NCI-H510A treated with DMSO at 0.1 percent for 48 hours (cell line): ENCODE results near the gene WIZ.
"Not testable (repeated sequence)": the region's sequence is repeated elsewhere in the genome, so short reads cannot be mapped to it uniquely, and the experiment has no call there.

Source experiments
- DNase-seq: peaks from one replicate; lab custom pipeline; 2025; lab: John Stamatoyannopoulos, UW

The WIZ gene

GRCh38 chr19:15411351-15411750, 38.4 kb downstream of the WIZ start:
- not testable (repeated sequence) for DNase-seq

GRCh38 chr19:15404780-15405211, 45.0 kb downstream of the WIZ start:
- no peak for DNase-seq

GRCh38 chr19:15404097-15404779, 45.5 kb downstream of the WIZ start:
- no peak for DNase-seq

- no peak for DNase-seq
These were observed 46.6 kb downstream of the WIZ start for GRCh38 chr19:15403151-15403531.

- no peak for DNase-seq
These were observed 47.2 kb downstream of the WIZ start for GRCh38 chr19:15402411-15403150.

GRCh38 chr19:15401397-15401710, 48.4 kb downstream of the WIZ start:
- no peak for DNase-seq

- no peak for DNase-seq
These were observed 49.0 kb downstream of the WIZ start for GRCh38 chr19:15400521-15401396.

- DNase-seq: no peak
These were observed 50.1 kb downstream of the WIZ start for GRCh38 chr19:15399635-15400034.

- DNase-seq: no peak
These were observed 50.6 kb downstream of the WIZ start for GRCh38 chr19:15399234-15399515.

- DNase-seq: no peak
These were observed 51.1 kb downstream of the WIZ start for GRCh38 chr19:15398501-15399233.

- DNase-seq: no peak
These were observed 52.0 kb downstream of the WIZ start for GRCh38 chr19:15397782-15398181.

- no peak for DNase-seq
These were observed 52.5 kb downstream of the WIZ start for GRCh38 chr19:15397236-15397635.

GRCh38 chr19:15396436-15396835, 53.3 kb downstream of the WIZ start:
- DNase-seq: no peak

GRCh38 chr19:15395251-15395650, 54.5 kb downstream of the WIZ start:
- DNase-seq: not testable (repeated sequence)

GRCh38 chr19:15394426-15394825, 55.3 kb downstream of the WIZ start:
- no peak for DNase-seq

- no peak for DNase-seq
These were observed 55.8 kb downstream of the WIZ start for GRCh38 chr19:15393963-15394362.

- no peak for DNase-seq
These were observed 58.9 kb downstream of the WIZ start for GRCh38 chr19:15390814-15391213.

- DNase-seq: no peak
These were observed 67.9 kb downstream of the WIZ start for GRCh38 chr19:15381864-15382263.

GRCh38 chr19:15381429-15381828, 68.3 kb downstream of the WIZ start:
- DNase-seq: no peak

GRCh38 chr19:15379999-15380647, 69.6 kb downstream of the WIZ start:
- DNase-seq: peak; percentile 71

- DNase-seq: peak; percentile 96
These were observed 70.4 kb downstream of the WIZ start, which contains the start of gene AKAP8 for GRCh38 chr19:15379083-15379998. AKAP8 (minus strand) TSS chr19:15379787; CDS start chr19:15379731, 56 bp downstream.
